Lung (tissue), 12 donors: ENCODE data around the gene GPX2. TPM values are rescaled to one million over a fixed set of nuclear protein-coding genes. Genes with fewer than 3 reads are reported as not detected.

Experiments
- ATAC-seq: fragments of 200-7000 bp; cut with Tn5 transposase; one replicate; pipeline ENCODE4 v1.9.1; 2020; ENCODE audit warnings: moderate number of reproducible peaks; ENCODE audit not compliant: insufficient read depth, low FRiP score
- DNase-seq, 3 donors: peaks; one replicate each; pipeline ENCODE4 v3.0.0-alpha.2; 2013 to 2017
- H3K27ac ChIP-seq, 2 donors: one replicate each; pipeline ENCODE4 v1.5.1; 2013; ENCODE audit warnings: mild to moderate bottlenecking in 2 of 2, moderate library complexity in 2 of 2, control low read depth in 1 of 2, inconsistent platforms in 1 of 2, low read depth in 1 of 2, low read length in 1 of 2
- H3K27me3 ChIP-seq, 3 donors: one replicate each; pipeline ENCODE4 v1.5.1; 2013; ENCODE audit warnings: low read length in 2 of 3; ENCODE audit not compliant: control insufficient read depth in 3 of 3, insufficient read depth in 3 of 3
- H3K36me3 ChIP-seq, 4 donors: one replicate each; pipeline ENCODE4 v1.5.1; 2013; ENCODE audit warnings: low read length in 4 of 4, mild to moderate bottlenecking in 1 of 4, moderate library complexity in 1 of 4; ENCODE audit not compliant: control insufficient read depth in 4 of 4, insufficient read depth in 4 of 4
- H3K4me1 ChIP-seq, 5 donors: one replicate each; pipeline ENCODE4 v1.5.1; 2013; ENCODE audit warnings: low read length in 5 of 5, mild to moderate bottlenecking in 2 of 5, moderate library complexity in 1 of 5; ENCODE audit not compliant: control insufficient read depth in 5 of 5, insufficient read depth in 5 of 5
- H3K4me3 ChIP-seq: one replicate; pipeline ENCODE4 v1.5.1; 2013; ENCODE audit warnings: mild to moderate bottlenecking, control low read depth, moderate library complexity
- H3K9ac ChIP-seq, 2 donors: one replicate each; pipeline ENCODE4 v1.5.1; 2013; ENCODE audit warnings: low read length in 2 of 2, control low read depth in 1 of 2; ENCODE audit not compliant: insufficient read depth in 1 of 2
- H3K9me3 ChIP-seq, 4 donors: one replicate each; pipeline ENCODE4 v1.5.1; 2013; ENCODE audit warnings: low read length in 3 of 4, mild to moderate bottlenecking in 1 of 4, moderate library complexity in 1 of 4; ENCODE audit not compliant: control insufficient read depth in 4 of 4, insufficient read depth in 3 of 4
- WGBS, 2 donors: extraction: QIAGEN DNeasy Blood & Tissue Kit; methylation state at CpG; one replicate each; pipeline ENCODE4 v1.1.7; 2013; 5-methylcytosine and 5-hydroxymethylcytosine counted together
- polyA plus RNA-seq, 2 donors: library from polyadenylated mRNA; stranded (reverse); fragments of 200-250 nt; gene quantifications; one replicate each; pipeline ENCODE4 v1.2.1, GENCODE V29; 2013
- total RNA-seq, 2 donors: library from RNA; depleted of rRNA in 1 of 2; stranded (reverse); fragments of >200 nt in 1 of 2; gene quantifications; one replicate each; pipeline ENCODE4 v1.2.1, GENCODE V29; 2014 to 2021
- TF ChIP-seq, protein P1 (sequence below): IDR thresholded peaks from 2 replicates; pipeline ENCODE4 v1.5.1; 2012; ENCODE audit warnings: mild to moderate bottlenecking; ENCODE audit errors: control extremely low read depth, extremely low read depth
- donor health status: control.
- donor health status: control.
- donor health status: Bipolar disorder and iron deficiency.
- donor health status: healthy.
- donor health status: DM: yes; HTN: yes; CAD: no.

GPX2 gene
- total and polyA plus RNA-seq, 4 donors = 2.9 to 11.3 (median 3.4) TPM; not detected in 1

DNA sequence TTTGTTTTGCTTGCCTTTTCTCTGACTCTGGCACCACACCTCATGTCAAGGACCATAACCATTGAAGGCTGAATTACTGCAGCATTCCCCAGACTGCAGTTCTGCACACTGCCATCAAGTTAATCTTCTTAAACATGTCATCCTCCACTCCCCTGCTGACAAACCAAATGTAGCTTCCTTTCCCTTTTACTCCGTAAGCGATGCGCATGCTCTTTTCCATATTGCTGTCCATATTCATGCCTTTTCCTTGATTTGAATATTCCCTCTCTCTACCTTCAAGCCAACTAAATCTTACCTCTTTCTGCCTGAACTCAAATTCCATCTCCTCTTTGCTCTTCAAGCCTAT is 13.6 kb downstream of the GPX2 start:
- no peak overlapping the region for H3K27ac ChIP-seq
- ATAC-seq (no peak), DNase-seq (no peak)
- peaks cover 0 to 15% (median 0%) of the 10 kb centered on the region in 5 donors for H3K4me1 ChIP-seq
- H3K27me3 ChIP-seq = no peaks in the 10 kb centered on the region
- peaks cover 11 to 37% (median 26%) of the 10 kb centered on the region in 4 donors for H3K36me3 ChIP-seq
- H3K9ac ChIP-seq = no peak overlapping the region
- H3K4me3 ChIP-seq = no peak overlapping the region
- TF ChIP-seq, protein P1, sequence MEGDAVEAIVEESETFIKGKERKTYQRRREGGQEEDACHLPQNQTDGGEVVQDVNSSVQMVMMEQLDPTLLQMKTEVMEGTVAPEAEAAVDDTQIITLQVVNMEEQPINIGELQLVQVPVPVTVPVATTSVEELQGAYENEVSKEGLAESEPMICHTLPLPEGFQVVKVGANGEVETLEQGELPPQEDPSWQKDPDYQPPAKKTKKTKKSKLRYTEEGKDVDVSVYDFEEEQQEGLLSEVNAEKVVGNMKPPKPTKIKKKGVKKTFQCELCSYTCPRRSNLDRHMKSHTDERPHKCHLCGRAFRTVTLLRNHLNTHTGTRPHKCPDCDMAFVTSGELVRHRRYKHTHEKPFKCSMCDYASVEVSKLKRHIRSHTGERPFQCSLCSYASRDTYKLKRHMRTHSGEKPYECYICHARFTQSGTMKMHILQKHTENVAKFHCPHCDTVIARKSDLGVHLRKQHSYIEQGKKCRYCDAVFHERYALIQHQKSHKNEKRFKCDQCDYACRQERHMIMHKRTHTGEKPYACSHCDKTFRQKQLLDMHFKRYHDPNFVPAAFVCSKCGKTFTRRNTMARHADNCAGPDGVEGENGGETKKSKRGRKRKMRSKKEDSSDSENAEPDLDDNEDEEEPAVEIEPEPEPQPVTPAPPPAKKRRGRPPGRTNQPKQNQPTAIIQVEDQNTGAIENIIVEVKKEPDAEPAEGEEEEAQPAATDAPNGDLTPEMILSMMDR = no peak
- H3K9me3 ChIP-seq = no peaks in the 10 kb centered on the region
- 91 to 100% methylated on average over 3 of the region's 3 CpGs for WGBS, 2 donors

DNA sequence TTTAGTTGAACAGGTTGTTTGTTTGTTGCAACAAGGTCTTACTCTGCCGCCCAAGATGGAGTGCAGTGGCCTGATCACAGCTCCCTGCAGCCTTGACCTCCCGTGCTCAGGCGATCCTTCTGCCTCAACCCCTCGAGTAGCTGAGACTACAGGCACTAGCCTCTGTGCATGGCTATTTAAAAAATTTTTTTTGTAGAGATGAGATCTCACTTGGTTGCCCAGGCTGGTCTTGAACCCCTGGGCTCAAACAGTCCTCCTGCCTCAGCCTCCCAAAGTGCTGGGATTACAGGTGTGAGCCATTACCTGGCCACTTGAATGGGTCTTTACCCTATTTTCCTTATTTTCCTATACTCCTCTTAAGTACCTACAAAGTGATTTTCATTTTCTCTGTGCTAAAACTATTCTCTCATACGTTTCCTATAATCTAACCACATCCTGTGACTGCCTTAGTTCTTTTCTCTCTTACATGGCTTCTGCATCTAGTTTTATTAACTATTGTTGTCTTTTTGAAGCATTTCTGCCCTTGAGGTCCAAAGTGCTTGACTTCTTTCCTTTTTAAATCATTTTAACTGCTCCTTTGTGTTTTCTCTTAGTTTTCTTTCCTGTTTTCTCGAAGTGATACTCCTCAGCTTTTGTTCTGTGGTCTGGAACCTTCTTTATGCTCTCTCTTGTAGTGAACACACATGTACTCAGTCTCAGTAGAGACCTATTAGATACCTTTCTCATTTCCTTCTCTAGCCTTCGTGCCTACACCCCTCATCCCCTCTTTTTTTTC is 14.1 kb downstream of the GPX2 start:
- ATAC-seq (no peak), DNase-seq (no peak)
- Histone ChIP-seq H3K27ac (no peak overlapping the region), H3K9ac (no peak overlapping the region), H3K27me3 (no peaks in the 10 kb centered on the region), H3K4me3 (no peak overlapping the region), H3K9me3 (no peaks in the 10 kb centered on the region), H3K36me3 (peaks cover 14 to 37% (median 26%) of the 10 kb centered on the region in 4 donors), H3K4me1 (peaks cover 0 to 15% (median 0%) of the 10 kb centered on the region in 5 donors)
- TF ChIP-seq, protein P1 = no peak
- 62 to 76% methylated on average over 7 of the region's 7 CpGs for WGBS, 2 donors

DNA sequence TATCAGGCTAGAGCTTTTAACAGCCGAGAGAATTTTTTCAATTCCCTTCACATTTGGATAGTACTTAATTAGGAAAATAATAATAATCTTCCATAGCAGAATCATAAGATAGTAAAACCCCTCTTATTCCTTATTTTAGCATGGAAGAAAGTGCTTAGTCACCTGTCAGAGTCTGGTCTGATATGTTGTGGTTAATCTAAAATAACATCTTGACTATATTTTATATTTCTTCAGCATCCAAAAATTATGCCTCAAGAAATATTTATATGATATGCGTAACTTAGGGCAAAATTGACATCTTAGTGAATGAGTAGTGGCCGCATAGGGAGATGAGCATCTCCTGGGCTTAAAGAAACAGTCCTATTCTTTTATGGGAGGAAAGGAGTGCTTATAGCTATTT is 15.5 kb downstream of the GPX2 start:
- Histone ChIP-seq H3K4me1 (peaks cover 0 to 15% (median 0%) of the 10 kb centered on the region in 5 donors), H3K27me3 (no peaks in the 10 kb centered on the region), H3K9me3 (no peaks in the 10 kb centered on the region), H3K4me3 (no peak overlapping the region), H3K36me3 (peaks cover 14 to 32% (median 21%) of the 10 kb centered on the region in 4 donors), H3K27ac (no peak overlapping the region), H3K9ac (no peak overlapping the region)
- no peak for ATAC-seq
- WGBS, 2 donors = 72 to 74% methylated on average over 3 of the region's 3 CpGs
- TF ChIP-seq, protein P1 = no peak
- no peak for DNase-seq
